ENCODE data around the gene ERCC5.

DNA sequence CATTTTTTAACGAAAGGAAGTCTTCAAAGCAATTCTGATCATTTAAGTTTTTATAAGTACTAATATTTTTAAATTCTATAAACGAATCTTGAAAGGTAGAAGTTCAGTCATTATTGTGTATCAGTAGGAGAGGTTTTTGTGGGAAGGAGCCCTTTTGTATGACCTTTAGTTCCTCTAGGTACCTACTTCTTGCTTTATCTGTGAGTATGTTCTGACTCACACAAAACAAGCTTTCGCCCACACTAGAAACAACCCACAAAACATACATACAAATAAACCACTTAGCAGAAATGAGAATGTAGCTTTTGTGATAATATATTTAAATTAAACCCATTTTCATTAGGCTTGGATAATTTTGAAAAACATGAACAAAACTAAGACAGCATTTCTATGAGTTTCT, 27.8 kb downstream of the ERCC5 start:
- TF ChIP-seq ZNF274 (IDR thresholded peaks at IDR 0.05; ENCODE audit: low read depth, low read length) (no peak), YY1 (IDR thresholded peaks at IDR 0.05; ENCODE audit: insufficient read depth, insufficient read length) (no peak), SUZ12 (IDR thresholded peaks at IDR 0.05; ENCODE audit: extremely low read depth, insufficient read depth, insufficient read length) (no peak)

Data from NT2/D1 (cell line).